ENCODE results near the gene RGS6.

Gene RGS6

DNA sequence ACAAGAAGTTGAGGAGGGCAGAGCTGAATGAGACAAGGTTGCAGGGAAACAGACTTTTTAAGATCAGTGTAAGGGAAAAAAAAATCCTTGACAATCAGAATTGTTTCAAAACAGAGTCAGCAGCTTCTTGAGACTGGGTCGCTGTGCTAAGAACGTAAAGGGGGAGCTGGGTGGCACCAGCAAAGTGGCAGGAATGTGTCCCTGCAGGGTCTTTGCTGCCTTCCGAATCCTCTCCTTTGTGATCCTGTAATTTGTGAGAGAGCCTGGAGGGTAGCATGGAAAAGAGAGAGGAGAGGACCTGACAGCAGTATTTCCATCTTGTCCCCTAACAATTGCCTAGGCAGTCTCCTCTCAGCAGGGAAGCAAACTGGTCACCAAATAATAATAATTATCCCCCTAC lies 472.8 kb downstream of the RGS6 start:
- DNase-seq (ENCODE audit: low read depth) = no peak

DNA sequence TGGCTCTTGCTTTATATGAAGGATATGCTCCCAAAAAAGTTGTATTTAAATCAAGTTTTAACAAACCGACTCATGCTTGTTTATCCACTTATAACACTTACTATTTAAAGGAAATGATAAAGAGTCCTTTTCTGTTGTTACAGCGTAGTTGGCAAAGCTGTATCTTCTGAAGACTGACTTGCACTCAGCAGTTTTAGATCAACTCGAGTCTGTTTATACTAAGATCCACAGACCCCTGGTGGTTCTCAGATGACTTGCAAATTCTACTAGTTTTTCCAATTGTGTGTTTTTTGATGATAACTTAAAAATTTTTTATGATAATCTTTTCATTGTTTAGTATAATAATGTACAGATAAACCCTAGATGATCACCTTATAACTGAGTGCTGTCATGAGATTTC lies 475.8 kb downstream of the RGS6 start:
- DNase-seq (ENCODE audit: low read depth) = no peak

DNA sequence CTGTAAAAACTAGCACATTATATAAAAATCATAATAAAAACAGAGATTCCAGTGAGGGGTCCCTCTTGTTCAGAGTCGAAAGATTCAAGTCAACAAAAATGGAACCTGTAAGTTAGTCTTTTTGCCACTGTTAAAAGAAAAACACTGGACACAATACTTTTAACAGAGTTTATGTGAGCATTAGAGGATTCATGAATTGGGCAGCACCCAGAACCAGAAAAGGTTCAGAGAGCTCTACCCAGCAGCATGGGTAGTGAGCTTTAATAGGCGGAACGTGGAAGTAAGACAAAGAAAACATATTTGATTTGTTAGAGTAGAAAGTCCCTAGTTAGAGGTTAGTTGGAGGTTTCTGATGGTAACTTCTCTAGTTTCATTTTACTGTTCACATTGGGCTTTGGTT lies 476.8 kb downstream of the RGS6 start:
- DNase-seq (ENCODE audit: low read depth) = no peak

DNA sequence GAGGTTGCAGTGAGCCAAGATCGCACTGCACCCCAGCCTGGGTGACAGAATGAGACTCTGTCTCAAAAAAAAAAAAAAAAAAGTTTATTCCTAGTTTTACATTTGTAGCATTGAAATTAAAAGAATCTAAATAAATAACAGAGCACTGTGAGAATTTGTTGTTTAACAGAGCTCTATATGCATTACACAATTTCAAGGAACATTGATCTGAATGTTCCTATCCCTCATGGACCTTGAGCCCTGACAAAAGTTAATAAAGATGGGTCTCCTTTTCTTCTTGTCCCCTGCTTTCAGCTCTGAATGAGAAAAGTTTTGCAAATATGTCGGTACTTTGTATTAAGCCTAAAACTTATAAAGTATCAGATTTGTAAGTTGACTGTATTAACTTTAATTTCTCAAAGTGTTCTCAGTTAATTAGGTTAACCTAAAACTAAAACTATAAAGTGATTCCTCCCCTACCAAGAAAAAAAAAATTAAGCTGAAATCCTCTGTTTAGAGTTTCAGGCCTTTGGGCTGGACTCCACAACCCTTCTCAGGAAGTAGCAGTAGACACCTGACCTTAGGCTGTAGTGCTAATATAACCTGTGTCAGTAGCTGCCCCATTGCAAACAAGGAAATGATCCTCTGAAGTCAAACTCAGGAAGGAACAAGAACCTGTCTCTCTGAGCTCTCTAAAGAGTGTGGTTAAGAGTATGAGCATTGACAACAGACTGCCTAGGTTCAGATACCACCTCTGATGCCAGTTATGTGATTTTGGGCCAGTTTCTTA lies 484.0 kb downstream of the RGS6 start:
- DNase-seq (ENCODE audit: low read depth) = no peak

DNA sequence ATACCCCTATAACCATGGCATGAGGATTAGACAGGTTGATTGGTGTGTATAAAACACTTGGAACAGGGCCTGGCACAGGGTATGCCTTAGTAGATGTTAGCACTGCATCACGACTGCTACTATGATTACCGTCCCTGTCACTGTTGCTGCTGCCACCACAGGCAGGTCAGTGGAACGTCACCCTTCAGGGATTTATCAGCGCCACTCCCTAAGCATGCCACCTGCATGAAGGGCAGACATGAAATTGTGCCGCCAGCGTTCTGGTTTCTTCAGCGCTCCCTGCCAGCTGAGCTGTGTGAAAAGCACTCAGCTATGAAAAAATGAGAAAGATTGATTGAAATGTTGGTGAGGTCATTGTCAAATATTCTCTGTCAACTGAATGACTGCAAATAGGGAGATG lies 484.7 kb downstream of the RGS6 start:
- no peak for DNase-seq (ENCODE audit: low read depth)

DNA sequence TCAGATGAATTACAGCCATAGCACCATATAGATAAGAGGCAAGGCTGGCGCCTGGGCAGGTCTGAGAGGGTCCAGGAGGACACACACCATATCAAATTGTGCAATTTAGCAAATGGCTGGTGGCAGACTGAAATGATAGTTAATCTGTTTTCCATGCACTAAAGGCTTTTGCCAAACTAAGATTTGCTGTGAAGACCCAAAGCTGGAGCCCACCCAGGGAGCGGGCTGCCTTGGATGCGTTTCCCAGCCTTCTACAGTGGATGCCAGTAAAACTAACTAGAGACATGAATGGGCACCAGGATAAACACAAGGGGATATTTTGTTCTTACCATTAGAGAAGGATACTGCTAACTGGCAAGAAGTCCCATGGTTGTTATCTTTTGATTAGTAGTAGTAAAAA lies 486.6 kb downstream of the RGS6 start:
- DNase-seq (ENCODE audit: low read depth) = no peak

DNA sequence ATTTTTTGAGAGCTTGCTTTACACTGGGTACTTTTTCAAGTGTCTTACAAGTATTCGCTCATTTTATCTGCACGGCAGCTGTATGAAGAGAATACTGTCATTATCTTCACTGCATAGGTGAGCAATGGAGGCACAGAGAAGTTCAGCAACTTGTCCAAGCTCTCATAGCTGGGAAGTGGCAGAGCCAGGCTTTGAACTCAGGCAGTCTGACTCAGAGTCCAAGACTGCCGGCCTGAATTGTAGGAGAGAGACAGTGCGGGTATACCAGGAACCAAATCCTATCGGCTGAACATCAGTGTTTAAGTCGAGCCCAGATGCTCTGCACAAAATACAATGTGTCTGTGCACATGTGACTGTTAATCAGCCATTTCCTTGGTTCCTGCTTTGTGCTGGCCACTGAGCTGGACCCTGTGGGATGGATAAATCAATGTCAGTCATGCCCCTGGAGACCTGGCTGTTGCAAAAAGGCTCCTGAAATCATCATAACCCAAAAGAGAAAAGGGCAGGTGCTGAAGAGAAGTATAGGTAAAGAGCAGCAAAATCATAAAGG lies 487.1 kb downstream of the RGS6 start:
- DNase-seq (ENCODE audit: low read depth) = no peak

DNA sequence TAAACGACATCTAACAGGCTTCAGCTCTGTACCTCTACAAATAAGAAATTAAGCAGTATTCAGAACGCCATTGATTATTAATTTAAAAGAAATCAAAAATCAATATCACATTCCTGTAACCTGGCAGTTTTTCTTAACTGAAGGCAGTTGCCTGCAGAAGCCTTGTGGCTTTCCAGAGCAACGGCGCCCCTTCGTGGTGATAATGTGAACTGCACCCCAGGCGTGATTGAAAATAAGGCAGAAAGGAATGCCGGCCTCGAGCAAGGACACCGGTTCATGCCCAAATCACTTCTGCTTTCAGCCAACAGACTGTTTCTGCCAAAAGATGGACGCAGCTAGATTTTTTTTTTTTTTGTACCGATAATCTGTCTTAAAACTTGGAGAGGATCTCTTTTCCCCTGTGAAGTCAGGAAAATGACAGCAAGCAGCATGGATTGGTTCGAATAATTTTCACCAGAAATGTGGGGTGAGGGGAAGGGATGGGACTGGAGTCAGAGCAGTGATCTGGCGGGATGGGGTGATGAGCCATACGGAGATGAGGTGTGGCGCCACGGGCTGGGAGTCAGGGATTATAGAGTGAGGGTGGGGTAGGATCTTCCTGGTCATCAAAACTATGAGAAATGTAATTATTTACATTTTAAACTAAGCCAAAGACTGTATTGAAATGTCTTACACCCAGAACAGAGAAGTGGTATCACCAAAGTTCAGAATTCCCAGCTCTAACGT lies 488.7 kb downstream of the RGS6 start:
- peak; percentile 33 for DNase-seq (ENCODE audit: low read depth)

DNA sequence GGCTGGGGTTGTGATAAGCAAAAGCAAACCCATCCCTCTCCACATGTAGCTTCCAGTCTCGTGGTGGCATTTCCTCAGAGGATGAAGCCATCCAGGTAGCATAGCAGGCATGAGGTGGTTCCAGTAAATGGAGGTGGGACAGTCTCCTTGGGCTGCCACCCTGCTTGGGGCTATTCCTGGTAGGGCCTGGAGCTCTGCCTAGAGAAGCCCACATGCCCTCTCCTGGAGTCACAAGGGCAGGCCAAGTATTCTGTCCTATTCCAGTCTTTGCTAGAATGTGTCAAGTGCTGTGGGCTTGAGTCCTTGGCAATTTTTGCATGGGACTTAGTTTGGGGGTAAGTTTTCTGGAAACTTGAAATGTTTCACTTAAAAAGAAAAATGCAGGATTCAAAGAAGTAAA lies 491.7 kb downstream of the RGS6 start:
- no peak for DNase-seq (ENCODE audit: low read depth)

DNA sequence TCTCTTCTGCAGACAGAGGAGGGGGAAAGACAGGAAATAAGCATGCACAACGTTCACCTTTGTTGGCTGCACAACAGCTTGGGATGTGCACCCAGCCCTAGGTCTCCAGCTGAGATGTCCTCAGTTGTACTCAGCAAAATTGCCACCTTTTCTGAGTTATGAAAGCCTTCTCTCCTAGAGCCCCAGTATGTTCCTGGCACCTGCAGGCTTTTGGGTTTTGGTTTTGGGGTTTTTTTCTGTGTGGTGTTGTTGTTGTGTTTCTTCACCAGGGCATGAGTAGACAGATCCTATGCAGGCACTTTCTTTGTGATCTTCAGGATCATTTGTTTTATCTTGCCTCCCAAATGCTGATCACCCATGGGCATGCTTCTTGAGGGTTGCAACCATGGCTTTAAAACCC lies 498.2 kb downstream of the RGS6 start:
- no peak for DNase-seq (ENCODE audit: low read depth)

DNA sequence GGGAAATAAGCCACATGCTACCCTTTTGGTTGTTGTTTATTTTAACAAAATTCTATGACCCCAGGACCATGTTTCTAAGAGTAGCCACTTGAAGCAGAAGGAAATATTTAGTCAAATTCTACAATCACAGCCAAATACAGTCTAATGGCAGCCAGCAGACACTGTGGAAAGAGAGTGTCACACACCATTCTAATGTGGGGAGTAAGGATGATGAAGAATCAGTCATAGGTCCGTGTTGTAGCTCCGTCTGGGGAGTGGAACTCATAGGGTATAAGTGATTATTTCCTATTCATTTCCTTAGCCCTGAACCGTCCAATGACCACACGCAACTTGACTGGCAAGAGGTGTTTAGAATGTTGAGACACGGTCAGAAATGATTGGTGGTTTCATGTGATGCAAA lies 500.5 kb downstream of the RGS6 start:
- no peak for DNase-seq (ENCODE audit: low read depth)

DNA sequence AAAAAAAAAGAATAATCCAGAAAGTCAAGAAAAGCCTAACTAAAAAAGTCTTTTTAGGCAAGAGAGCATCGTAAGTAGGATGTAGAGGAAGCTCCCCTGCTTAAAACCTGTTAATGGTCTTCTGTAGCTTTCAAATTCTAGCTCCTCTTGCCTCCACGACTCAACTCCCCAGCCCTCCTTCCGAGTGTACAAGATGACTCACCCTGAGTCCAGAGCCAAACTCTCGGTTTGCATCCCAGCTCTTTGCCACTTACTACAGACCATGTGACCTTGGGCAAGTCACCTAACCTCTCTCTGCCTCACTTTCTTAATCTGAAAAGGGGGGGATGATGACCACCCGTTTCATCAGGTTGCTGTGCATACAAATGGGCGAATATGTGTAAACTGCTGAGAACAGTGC lies 501.3 kb downstream of the RGS6 start:
- DNase-seq (ENCODE audit: low read depth) = no peak

DNA sequence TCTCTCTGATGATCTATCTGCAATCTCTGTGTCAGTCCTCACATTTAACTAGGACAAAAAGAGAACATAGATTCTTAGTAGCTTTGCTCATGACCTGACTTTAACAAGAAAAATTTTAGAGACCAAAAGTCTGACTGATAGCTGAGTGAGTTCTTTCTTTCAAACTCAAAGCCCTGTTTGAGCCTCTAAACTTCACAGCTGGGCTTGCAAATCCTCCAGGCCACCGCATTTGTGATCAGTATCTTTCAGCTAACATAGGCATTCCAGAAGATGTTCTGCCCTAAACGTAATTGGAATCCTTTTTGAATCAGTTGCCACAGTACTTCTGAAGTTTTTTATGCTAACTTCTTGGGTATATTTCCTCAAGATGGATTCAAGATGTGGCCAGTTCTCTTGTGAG lies 502.6 kb downstream of the RGS6 start:
- DNase-seq (ENCODE audit: low read depth) = no peak

DNA sequence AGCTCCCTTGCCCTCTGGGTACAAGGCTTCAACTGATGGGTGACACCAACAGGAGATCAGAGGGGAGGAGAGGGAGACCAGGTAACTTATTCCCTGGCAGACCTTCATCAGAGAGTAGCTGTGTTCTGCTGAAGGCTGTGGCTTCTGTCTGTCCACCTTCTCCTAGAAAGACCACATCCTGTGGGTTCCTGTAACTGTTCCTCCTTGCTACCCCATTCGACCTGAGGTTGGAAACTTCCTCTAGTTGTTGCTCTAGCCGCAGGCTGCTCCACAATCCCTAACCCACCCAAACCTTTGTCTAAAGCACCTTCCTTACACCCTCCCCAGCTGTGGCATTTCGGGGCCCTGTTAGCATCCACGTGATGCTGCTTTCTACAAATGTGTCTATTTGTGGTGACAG lies 507.5 kb downstream of the RGS6 start:
- no peak for DNase-seq (ENCODE audit: low read depth)

DNA sequence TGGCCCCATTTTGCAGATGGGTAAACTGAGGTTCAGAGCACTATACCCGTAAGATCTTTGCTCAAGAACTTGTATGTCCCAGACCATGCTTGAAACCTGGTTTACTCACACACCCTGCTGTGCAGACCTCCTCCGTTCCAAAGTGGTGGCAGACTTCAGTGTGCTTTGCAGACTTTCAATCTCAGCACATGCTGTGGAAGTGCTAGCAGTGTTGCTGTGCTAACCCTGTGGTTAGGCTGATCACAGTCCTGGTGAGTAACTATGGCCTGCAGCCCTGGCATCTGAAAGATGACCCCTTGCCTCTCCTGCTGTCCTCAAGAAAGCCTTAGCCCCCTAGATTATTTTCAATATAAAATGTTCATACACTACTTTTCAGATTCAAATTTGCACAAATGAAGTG lies 511.0 kb downstream of the RGS6 start:
- no peak for DNase-seq (ENCODE audit: low read depth)

DNA sequence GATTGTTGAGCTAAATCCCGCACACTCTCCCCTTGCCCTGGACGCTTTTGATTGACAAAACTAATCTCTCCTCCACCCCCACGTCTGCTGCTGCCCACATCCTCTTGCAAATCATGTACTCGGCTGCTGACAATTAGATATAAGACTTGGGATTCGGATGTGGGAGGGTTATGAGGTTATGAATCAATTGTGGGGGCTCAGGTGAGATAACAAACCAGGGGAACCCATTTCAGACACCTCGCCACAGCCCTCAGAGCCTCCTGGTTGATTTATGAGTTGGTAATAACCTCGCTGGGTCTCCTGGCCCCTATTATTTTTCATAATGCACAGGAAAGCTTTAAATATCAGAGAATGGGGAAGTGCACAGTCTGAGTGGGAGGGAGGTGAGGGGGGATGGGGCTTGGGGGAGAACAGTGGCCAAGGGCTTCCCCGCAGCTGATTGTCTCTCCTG lies 511.8 kb downstream of the RGS6 start:
- no peak for DNase-seq (ENCODE audit: low read depth)

DNA sequence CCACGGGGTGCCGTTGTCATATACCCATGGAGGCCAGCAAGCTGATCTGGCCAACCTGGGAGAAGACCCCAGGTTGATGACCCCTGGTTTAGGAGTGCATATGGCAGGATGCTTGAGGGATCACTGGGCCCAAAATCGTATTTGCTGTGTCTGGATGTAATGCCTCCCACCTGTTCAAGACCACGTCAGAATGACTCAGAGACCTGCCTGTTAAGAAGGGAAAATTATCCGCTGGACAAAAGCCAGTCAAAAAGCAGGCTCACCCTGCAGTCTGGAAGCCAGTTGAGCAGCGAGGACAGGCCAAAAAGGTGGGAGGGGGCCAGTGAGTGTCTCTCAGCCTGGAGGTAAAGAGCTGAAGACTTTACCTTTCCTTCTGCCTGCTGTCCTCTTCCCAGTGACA lies 512.5 kb downstream of the RGS6 start:
- no peak for DNase-seq (ENCODE audit: low read depth)

DNA sequence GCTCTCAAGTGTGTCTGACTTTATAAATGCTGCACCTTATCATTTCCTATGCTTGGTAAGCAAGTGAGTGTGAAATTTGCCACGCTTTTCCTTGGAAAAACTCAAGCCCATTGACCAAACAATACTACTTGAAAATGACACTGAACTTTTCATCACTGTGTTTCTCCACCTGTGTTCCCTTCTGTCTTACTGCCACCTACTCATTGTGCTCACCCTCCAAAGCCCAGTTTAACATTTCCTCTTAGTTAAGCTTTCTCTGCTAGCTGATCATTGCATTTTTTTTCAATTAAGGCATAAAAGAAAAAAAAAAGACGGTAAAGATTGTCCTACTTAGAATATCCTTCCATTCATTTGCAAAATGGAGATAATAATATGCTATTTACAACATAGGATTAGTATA lies 516.0 kb downstream of the RGS6 start:
- no peak for DNase-seq (ENCODE audit: low read depth)

DNA sequence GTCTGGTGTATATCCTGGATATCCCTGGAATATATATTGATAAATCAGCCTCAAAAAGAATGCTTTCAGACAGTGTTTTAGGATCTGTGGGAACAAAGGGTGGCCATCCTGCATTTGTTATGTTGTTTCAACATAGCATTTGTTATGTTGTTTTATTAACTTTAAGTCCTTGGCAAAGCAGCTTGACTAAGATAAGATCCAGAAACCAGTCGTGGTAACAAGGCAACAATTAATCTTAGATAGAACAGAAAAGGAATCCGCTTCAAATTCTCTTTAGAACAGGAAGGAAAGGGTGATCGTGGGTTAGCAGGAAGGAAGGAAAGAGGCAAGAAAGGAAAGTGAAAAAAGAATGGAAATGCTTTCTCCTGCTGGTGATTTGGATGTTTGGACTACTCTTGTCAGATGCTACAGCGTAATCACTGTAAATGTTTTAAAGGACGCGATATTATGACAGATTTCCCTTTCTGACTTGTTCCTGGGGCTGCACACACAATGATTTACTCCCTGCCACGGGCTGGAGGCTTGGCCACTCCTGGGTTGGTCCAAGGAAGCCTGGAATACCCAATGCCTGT lies 518.3 kb downstream of the RGS6 start:
- no peak for DNase-seq (ENCODE audit: low read depth)

DNA sequence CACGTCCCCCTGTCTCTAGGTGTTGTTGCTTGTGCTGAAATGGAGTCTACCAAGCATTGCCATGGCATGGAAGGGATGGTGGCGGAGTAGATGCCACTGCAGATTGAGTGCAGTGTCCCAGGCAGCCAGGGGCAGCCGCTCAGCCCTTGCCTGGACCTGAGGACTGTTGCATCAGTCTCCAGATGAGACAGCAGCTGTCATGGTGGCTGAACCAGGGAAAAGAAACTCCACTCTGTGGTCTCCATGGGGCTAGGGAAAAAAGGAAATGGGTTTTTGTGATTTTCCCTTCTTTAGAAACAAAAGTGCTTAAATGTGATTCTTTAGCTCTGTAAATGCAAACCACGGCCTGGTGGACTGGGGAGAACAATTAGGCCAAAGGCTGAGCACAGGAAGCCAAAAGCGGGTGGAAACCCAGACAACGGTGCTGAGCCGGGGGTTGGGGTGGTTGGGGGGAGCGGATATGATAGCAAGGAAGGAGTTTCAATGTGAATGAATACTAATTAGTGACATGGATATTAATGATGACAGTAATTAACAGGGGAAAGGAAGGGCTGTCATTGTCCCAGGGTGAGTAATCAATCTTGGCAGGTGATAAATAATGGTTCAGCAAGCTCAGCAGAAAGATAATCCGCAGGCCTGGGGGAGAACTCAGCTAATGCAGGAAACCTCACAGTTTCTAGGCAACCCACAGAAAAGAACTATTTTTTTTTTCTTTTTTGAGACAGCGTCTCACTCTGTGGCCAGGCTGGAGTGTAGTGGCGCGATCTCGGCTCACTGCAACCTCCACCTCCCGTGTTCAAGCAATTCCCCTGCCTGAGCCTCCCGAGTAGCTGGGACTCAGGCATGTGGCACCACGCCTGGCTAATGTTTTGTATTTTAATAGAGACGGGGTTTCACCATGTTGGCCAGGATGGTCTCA lies 519.1 kb downstream of the RGS6 start:
- peak; percentile 9 for DNase-seq (ENCODE audit: low read depth)

DNA sequence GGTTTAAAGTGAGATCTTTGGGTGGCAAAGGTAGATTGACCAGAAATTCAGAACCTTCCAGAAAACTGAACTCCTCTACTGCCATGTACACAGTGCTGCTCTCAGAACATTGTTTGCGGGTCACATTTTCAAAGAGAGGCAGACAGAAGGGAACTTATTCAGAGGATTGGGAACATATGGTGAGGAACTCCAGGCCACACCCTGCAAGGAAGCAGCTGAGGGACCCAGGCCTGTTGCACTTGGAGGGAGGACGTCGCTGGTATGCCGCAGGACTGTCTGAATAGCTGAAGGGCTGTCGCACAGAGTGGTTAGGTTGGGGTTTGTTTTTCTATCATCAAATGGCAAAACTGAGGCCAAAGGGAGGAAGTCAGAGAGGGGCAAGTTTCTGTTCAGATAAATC lies 520.5 kb downstream of the RGS6 start:
- DNase-seq (ENCODE audit: low read depth) = no peak
